A549 (cell line): ENCODE measurements around the gene BTG3.

Source experiments
- CTCF ChIP-seq: fragments of >200 bp; sonication (Bioruptor Twin); formaldehyde crosslinking; IDR thresholded peaks from 3 replicates; pipeline ENCODE4 v1.5.1; 2016
- MYC ChIP-seq: IDR thresholded peaks from 2 replicates; pipeline ENCODE4 v1.6.1; 2012; ENCODE audit warnings: mild to moderate bottlenecking, inconsistent platforms, low read length, improper control_type of control experiment, borderline replicate concordance
- POLR2A ChIP-seq: IDR thresholded peaks from 2 replicates; pipeline ENCODE4 v1.6.1; 2012; ENCODE audit warnings: mild to moderate bottlenecking, low read length

- TF ChIP-seq POLR2A (no peak), CTCF (no peak), MYC (no peak)
Measured at GRCh38 chr21:17660452-17660851, 47.8 kb upstream of the BTG3 start.
